ENCODE measurements around the gene TEX22.
A peak's percentile ranks its signal among the peaks of the same experiment; 100 is the strongest.

TEX22 gene

GRCh38 chr14:105367116-105368031, 31.0 kb upstream of the TEX22 start:
- no peak for DNase-seq

- DNase-seq: no peak
Measured at GRCh38 chr14:105368032-105368417, 30.3 kb upstream of the TEX22 start.

GRCh38 chr14:105368426-105368825, 29.9 kb upstream of the TEX22 start:
- DNase-seq: no peak

- DNase-seq: no peak
Measured at GRCh38 chr14:105368910-105369652, 29.3 kb upstream of the TEX22 start.

- DNase-seq: no peak
Measured at GRCh38 chr14:105369653-105370040, 28.7 kb upstream of the TEX22 start.

- no peak for DNase-seq
Measured at GRCh38 chr14:105374389-105374788, 23.9 kb upstream of the TEX22 start.

- peak; percentile 77 to 92 for DNase-seq
Measured at GRCh38 chr14:105375635-105376057, 22.7 kb upstream of the TEX22 start.

GRCh38 chr14:105376521-105377440, 21.6 kb upstream of the TEX22 start:
- DNase-seq: no peak

- no peak for DNase-seq
Measured at GRCh38 chr14:105377555-105378182, 20.7 kb upstream of the TEX22 start.

GRCh38 chr14:105378199-105378598, 20.1 kb upstream of the TEX22 start:
- no peak for DNase-seq

GRCh38 chr14:105378873-105379685, 19.3 kb upstream of the TEX22 start:
- DNase-seq: no peak

GRCh38 chr14:105379946-105380345, 18.4 kb upstream of the TEX22 start:
- no peak for DNase-seq

- no peak for DNase-seq
Measured at GRCh38 chr14:105380756-105381155, 17.6 kb upstream of the TEX22 start.

GRCh38 chr14:105381446-105382342, 16.6 kb upstream of the TEX22 start:
- DNase-seq: no peak

- no peak for DNase-seq
Measured at GRCh38 chr14:105382343-105383082, 15.8 kb upstream of the TEX22 start.

GRCh38 chr14:105383083-105383730, 15.1 kb upstream of the TEX22 start:
- DNase-seq: no peak

GRCh38 chr14:105384041-105384557, 14.2 kb upstream of the TEX22 start:
- DNase-seq: no peak

GRCh38 chr14:105384605-105385321, 13.6 kb upstream of the TEX22 start:
- DNase-seq: no peak
